Brain microvascular endothelial cell (primary cell): Measurements from ENCODE around the gene PDZD8.

Experiments used
- DNase-seq: peaks from one replicate; pipeline ENCODE4 v3.0.0-alpha.2; 2020
- H3K27ac ChIP-seq: fragments of 250-450 bp; sonication (Bioruptor Pico); 2 replicates; pipeline ENCODE4 v1.5.1; 2020; ENCODE audit warnings: mild to moderate bottlenecking, moderate library complexity
- H3K27me3 ChIP-seq: fragments of 250-450 bp; sonication (Bioruptor Pico); replicated peaks from 2 replicates; pipeline ENCODE4 v1.5.1; 2020; ENCODE audit warnings: mild to moderate bottlenecking
- H3K36me3 ChIP-seq: fragments of 250-450 bp; sonication (Bioruptor Pico); replicated peaks from 2 replicates; pipeline ENCODE4 v1.5.1; 2020; ENCODE audit warnings: mild to moderate bottlenecking
- H3K4me3 ChIP-seq: 2 replicates; pipeline ENCODE4 v1.5.1; 2011; ENCODE audit warnings: low read depth, mild to moderate bottlenecking, control low read depth, low read length, moderate library complexity
- in situ Hi-C: cut with HindIII; loops from 2 replicates; pipeline ENCODE4 v1.10.0; 2017; ENCODE audit warnings: low sequenced_read_pairs, low pct_ligation_motif_present
- TF ChIP-seq, protein P1 (sequence below): IDR thresholded peaks from 2 replicates; pipeline ENCODE4 v1.5.1; 2011; ENCODE audit warnings: low read depth, mild to moderate bottlenecking, moderate library complexity, low read length, control low read depth, inconsistent platforms; ENCODE audit errors: missing control alignments

The PDZD8 gene

DNA sequence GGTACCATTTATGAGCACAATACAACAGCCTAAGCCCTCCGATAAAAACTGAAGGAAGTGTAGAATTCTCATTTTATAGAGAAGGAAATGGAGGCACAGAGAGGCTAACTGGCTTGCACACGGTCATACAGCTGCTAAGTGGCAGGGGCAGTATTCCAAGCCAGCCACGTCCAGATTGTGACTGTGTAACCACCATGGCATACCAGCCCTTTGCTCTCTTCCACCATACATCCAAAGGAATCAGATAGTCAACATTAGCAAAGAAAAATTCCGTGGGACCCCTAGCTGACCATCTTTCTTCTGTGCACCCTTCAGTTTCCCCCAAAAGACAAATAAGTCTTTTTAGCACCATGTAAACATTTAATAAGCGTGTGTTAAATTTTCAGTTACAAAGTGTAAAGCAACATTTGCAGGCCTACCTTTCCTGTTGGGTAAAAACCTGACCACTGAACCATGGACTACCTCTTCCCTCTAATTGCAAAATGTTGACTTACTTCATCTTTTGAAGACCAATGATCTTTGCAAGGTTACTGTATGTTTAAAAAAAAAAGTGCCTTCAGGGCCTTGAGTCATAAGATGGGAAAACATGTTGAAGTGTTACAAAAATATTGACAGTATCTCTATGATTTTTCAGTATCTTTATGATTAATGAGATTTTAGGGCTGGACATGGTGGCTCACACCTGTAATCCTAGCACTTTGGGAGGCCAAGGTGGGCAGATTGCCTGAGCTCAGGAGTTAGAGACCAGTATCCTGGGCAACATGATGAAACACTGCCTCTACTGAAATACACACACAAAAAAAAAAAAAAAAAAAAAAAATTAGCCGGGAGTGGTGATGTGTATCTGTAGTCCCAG, 24.3 kb upstream of the PDZD8 start:
- DNase-seq, result no peak
- in situ Hi-C loops, result no loop called here
- TF ChIP-seq, protein P1, sequence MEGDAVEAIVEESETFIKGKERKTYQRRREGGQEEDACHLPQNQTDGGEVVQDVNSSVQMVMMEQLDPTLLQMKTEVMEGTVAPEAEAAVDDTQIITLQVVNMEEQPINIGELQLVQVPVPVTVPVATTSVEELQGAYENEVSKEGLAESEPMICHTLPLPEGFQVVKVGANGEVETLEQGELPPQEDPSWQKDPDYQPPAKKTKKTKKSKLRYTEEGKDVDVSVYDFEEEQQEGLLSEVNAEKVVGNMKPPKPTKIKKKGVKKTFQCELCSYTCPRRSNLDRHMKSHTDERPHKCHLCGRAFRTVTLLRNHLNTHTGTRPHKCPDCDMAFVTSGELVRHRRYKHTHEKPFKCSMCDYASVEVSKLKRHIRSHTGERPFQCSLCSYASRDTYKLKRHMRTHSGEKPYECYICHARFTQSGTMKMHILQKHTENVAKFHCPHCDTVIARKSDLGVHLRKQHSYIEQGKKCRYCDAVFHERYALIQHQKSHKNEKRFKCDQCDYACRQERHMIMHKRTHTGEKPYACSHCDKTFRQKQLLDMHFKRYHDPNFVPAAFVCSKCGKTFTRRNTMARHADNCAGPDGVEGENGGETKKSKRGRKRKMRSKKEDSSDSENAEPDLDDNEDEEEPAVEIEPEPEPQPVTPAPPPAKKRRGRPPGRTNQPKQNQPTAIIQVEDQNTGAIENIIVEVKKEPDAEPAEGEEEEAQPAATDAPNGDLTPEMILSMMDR, result no peak
- Histone ChIP-seq H3K36me3 (no peaks in the 10 kb centered on the region), H3K4me3 (no peak overlapping the region), H3K27ac (no peak overlapping the region), H3K27me3 (no peaks in the 10 kb centered on the region)

DNA sequence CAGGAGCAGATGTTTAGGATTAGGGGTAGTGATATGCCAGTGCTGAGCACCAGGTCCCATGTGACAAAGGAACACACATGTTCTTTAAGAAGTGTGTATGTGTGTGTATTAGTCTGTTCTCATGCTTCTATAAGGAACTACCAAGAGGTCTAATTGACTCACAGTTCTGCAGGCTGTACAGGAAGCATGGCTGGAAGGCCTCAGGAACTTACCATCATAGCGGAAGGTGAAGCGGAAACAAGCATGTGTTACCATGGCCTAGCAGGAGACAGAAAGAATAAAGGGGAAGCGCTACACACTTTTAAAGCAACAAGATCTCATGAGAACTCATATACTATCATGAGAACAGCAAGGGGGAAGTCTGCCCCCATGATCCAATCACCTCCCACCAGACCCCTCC, 22.8 kb upstream of the PDZD8 start:
- TF ChIP-seq, protein P1, result no peak
- no peak for DNase-seq
- in situ Hi-C loops, result no loop called here
- H3K4me3 ChIP-seq, result no peak overlapping the region
- H3K27ac ChIP-seq, result no peak overlapping the region
- no peaks in the 10 kb centered on the region for H3K36me3 ChIP-seq
- no peaks in the 10 kb centered on the region for H3K27me3 ChIP-seq

DNA sequence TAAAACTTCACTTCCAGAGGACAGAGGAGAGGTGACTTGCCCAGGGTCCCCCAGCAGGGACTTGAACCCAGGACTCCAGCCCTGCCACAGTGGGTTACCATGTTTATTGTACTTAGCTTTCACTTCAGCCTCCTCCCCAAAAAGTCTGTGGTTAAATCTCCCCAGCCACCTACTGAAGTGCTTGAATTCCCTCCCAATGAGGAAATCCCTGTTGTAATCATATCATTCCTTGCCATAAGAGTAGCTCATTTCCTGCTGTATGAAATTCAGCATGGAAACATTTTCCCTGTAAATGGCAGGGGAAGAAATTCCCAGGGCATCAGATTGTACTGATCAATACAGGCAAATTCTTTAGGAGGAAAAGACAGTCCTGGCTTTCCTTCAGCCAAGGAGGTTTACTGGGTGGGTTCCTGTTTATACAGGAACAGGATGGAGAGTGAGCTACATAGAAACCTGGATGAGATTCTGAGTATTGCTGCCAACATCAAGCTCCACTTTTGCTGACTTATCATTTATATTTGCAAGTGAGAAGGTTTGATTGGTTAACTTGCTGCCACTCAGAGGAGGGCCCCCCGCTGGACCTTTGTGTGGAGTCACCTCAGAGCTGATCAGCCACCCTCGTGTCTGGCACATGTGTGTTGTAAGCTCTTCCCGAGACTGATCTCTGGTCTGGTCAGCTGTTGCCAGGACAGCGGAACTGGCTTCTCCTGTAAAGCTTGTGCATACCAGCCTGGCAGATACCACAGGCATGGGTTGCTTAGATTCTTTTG, 16.4 kb upstream of the PDZD8 start:
- H3K27me3 ChIP-seq, result no peaks in the 10 kb centered on the region
- no peak overlapping the region for H3K4me3 ChIP-seq
- no peaks in the 10 kb centered on the region for H3K36me3 ChIP-seq
- TF ChIP-seq, protein P1, result no peak
- no peak for DNase-seq
- in situ Hi-C loops, result no loop called here
- no peak overlapping the region for H3K27ac ChIP-seq

DNA sequence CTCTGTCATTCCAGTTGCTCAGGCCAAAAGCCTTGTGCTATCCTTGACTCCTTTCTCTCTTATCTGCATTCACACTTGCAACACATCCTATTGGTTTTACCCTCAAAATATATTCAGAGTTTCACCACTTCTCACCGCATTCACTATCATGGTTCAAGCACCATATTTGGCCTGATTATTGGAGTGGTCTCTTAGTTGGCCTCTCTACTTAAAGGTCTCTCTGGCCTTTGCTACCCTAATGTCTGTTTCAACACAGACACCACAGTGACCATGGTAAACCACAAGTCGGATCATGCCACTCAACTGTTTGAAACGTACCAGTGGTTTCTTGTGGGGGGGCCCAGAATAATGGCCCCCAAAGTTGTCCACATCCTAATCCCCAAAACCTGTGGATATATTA, 15.2 kb upstream of the PDZD8 start:
- H3K36me3 ChIP-seq, result no peaks in the 10 kb centered on the region
- TF ChIP-seq, protein P1, result no peak
- H3K27ac ChIP-seq, result no peak overlapping the region
- DNase-seq, result no peak
- H3K4me3 ChIP-seq, result no peak overlapping the region
- no peaks in the 10 kb centered on the region for H3K27me3 ChIP-seq
- in situ Hi-C loops, result no loop called here

DNA sequence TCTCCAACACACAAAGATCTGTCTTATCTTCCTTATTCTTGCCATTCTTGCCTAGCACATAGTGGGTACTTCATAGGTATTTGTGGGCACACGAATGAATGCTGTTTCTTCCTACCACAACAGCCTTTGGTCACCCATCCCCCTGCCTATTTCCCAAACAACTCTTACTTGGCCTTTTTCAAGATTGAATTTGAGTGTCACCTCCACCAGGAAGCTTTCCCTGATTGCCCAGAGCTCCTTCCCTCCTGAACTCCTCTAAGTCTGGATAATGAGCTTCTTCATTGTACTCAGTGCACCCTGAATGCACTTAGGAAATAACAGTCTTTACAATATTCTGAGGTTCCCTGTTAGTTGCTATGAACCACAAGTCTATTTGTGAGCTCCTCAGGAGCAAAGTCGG, 11.6 kb upstream of the PDZD8 start:
- Histone ChIP-seq H3K4me3 (no peak overlapping the region), H3K27me3 (no peaks in the 10 kb centered on the region), H3K36me3 (no peaks in the 10 kb centered on the region), H3K27ac (no peak overlapping the region)
- DNase-seq, result no peak
- TF ChIP-seq, protein P1, result no peak
- in situ Hi-C loops, result no loop called here
